ENCODE measurements around the gene RRP36. TPM values are rescaled to one million over a fixed set of nuclear protein-coding genes. Genes with fewer than 3 reads are reported as not detected.
A peak's percentile ranks its signal among the peaks of the same experiment; 100 is the strongest.

The RRP36 gene
- polyA plus RNA-seq, 3 donors: 26.6 to 52.5 (median 43.3) TPM

- 94% methylated on average over 5 of the region's 6 CpGs for WGBS (ENCODE audit: insufficient coverage)
- no peaks in the 10 kb centered on the region for H3K27me3 ChIP-seq (ENCODE audit: control insufficient read depth in 2 of 2, insufficient read depth in 2 of 2, low read length in 2 of 2)
- Mint-ChIP-seq H3K36me3 (peaks cover 47 to 53% of the 10 kb centered on the region in 2 donors), H3K9me3 (no peaks in the 10 kb centered on the region), H3K27me3 (ENCODE audit: low read depth in 3 of 3) (peaks cover 0 to 3% (median 1%) of the 10 kb centered on the region in 3 donors), H3K4me1 (peaks cover 39% of the 10 kb centered on the region), H3K27ac (peak overlapping the region in 4 of 7 donors; percentile 1 to 42 (median 12)), H3K4me3 (no peak overlapping the region)
- H3K79me2 ChIP-seq (ENCODE audit: insufficient read depth, low read length): peaks cover 53% of the 10 kb centered on the region
- H3K9me3 ChIP-seq (replicated peaks in 1 of 2; ENCODE audit: control insufficient read depth in 1 of 2, insufficient read depth in 1 of 2, low read length in 2 of 2): no peaks in the 10 kb centered on the region
- DNase-seq: no peak
- H3K4me3 ChIP-seq (replicated peaks in 1 of 3; ENCODE audit: low read depth in 2 of 3, low read length in 3 of 3): no peak overlapping the region
- H3K36me3 ChIP-seq (replicated peaks in 1 of 2; ENCODE audit: control insufficient read depth in 1 of 2, insufficient read depth in 2 of 2, low read length in 2 of 2): peaks cover 55 to 56% of the 10 kb centered on the region in 2 donors
- H3K9ac ChIP-seq (ENCODE audit: insufficient read depth, low read length, poor library complexity, severe bottlenecking): peak overlapping the region; percentile 71
- H3K4me2 ChIP-seq (replicated peaks; ENCODE audit: extremely low read depth, low read length, poor library complexity, severe bottlenecking): peak overlapping the region; percentile 96
- intact Hi-C loops (cut with micrococcal nuclease): loop anchor here (5.0 to 10.0 kb wide), 3 partner anchors 35 to 502 kb away; partner anchors contain the start of genes PEX6 (in 2 of the 2), LRRC73 (in 1 of the 2), POLR1C (in 1 of the 2) and YIPF3 (in 1 of the 2)
- H3K27ac ChIP-seq (ENCODE audit: low read depth in 1 of 2, low read length in 2 of 2): peak overlapping the region in 1 of 2 donors; percentile 59
- H2AFZ ChIP-seq (ENCODE audit: insufficient read depth, low read depth, low read length, poor library complexity, severe bottlenecking): no peak overlapping the region
- peaks cover 31% of the 10 kb centered on the region for H4K20me1 ChIP-seq (ENCODE audit: insufficient read depth, low read length)
- TF ChIP-seq, protein P1, sequence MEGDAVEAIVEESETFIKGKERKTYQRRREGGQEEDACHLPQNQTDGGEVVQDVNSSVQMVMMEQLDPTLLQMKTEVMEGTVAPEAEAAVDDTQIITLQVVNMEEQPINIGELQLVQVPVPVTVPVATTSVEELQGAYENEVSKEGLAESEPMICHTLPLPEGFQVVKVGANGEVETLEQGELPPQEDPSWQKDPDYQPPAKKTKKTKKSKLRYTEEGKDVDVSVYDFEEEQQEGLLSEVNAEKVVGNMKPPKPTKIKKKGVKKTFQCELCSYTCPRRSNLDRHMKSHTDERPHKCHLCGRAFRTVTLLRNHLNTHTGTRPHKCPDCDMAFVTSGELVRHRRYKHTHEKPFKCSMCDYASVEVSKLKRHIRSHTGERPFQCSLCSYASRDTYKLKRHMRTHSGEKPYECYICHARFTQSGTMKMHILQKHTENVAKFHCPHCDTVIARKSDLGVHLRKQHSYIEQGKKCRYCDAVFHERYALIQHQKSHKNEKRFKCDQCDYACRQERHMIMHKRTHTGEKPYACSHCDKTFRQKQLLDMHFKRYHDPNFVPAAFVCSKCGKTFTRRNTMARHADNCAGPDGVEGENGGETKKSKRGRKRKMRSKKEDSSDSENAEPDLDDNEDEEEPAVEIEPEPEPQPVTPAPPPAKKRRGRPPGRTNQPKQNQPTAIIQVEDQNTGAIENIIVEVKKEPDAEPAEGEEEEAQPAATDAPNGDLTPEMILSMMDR (IDR thresholded peaks at IDR 0.05): no peak
- peaks cover 38 to 41% of the 10 kb centered on the region in 2 donors for H3K4me1 ChIP-seq (ENCODE audit: control insufficient read depth in 1 of 2, insufficient read depth in 2 of 2, low read length in 2 of 2)
Observed at GRCh38 chr6:43012364-43012763, 9.1 kb upstream of the RRP36 start.

DNA sequence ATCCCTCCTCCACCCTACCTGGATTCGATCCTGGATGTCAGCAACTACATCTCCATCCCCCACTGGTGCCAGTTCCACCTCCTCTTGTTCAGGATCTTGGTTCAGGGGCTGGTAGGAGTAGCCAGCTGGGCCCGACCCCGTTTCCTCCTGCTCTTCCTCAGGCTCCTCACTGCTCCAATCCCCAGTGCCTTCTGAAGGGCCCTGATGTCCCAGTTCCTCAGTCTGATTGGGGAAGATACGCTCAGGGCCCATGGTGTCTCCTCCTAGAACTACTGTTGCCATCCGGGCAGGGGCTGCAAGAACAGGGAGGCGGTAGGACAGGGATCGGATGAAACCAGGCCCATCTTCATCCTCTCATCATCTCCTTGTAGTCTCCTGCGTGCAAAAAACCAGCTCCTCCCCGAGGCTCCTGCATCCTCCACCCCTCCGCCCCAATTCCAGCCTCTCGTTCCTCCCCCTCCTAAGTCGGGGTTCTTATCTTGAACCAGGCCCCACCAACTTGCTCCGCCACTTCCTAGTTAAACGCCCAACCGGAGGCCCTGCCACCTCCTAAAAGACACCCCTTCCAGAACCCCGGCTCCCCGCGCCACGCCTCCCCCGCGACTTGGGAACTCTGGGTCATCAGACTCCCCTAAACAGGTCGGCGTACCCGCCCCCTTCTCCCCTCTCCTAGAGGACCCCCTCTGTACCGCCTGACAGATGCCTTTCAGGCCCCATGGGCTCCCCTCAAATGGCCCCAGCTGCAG, 8.2 kb upstream of the RRP36 start:
- TF ChIP-seq, protein P1 (IDR thresholded peaks at IDR 0.05): no peak
- peak overlapping the region; percentile 71 for H3K9ac ChIP-seq (ENCODE audit: insufficient read depth, low read length, poor library complexity, severe bottlenecking)
- H3K4me2 ChIP-seq (replicated peaks; ENCODE audit: extremely low read depth, low read length, poor library complexity, severe bottlenecking): peak overlapping the region; percentile 96
- DNase-seq: peak in 2 of 3 donors; percentile 6 to 18
- peaks cover 38 to 41% of the 10 kb centered on the region in 2 donors for H3K4me1 ChIP-seq (ENCODE audit: control insufficient read depth in 1 of 2, insufficient read depth in 2 of 2, low read length in 2 of 2)
- H4K20me1 ChIP-seq (ENCODE audit: insufficient read depth, low read length): peaks cover 39% of the 10 kb centered on the region
- H3K9me3 ChIP-seq (replicated peaks in 1 of 2; ENCODE audit: control insufficient read depth in 1 of 2, insufficient read depth in 1 of 2, low read length in 2 of 2): no peaks in the 10 kb centered on the region
- H3K79me2 ChIP-seq (ENCODE audit: insufficient read depth, low read length): peaks cover 59% of the 10 kb centered on the region
- Mint-ChIP-seq H3K27me3 (ENCODE audit: low read depth in 3 of 3) (peaks cover 0 to 3% (median 3%) of the 10 kb centered on the region in 3 donors), H3K4me1 (peaks cover 39% of the 10 kb centered on the region), H3K9me3 (no peaks in the 10 kb centered on the region), H3K36me3 (peaks cover 47 to 53% of the 10 kb centered on the region in 2 donors), H3K27ac (peak overlapping the region; percentile 76 to 95 (median 91)), H3K4me3 (peak overlapping the region; percentile 91 to 98)
- H3K27ac ChIP-seq (ENCODE audit: low read depth in 1 of 2, low read length in 2 of 2): peak overlapping the region in 1 of 2 donors; percentile 59
- 3% methylated on average over 22 of the region's 25 CpGs for WGBS (ENCODE audit: insufficient coverage)
- H3K4me3 ChIP-seq (replicated peaks in 1 of 3; ENCODE audit: low read depth in 2 of 3, low read length in 3 of 3): peak overlapping the region; percentile 64 to 96 (median 73)
- peaks cover 55% of the 10 kb centered on the region in 2 donors for H3K36me3 ChIP-seq (replicated peaks in 1 of 2; ENCODE audit: control insufficient read depth in 1 of 2, insufficient read depth in 2 of 2, low read length in 2 of 2)
- intact Hi-C loops (cut with micrococcal nuclease): loop anchor here (5.0 to 10.0 kb wide), 3 partner anchors 36 to 502 kb away; partner anchors contain the start of genes PEX6 (in 2 of the 2), LRRC73 (in 1 of the 2), POLR1C (in 1 of the 2) and YIPF3 (in 1 of the 2)
- H3K27me3 ChIP-seq (ENCODE audit: control insufficient read depth in 2 of 2, insufficient read depth in 2 of 2, low read length in 2 of 2): no peaks in the 10 kb centered on the region
- H2AFZ ChIP-seq (ENCODE audit: insufficient read depth, low read depth, low read length, poor library complexity, severe bottlenecking): peak overlapping the region; percentile 92
